GM12892 (cell line): ENCODE results near the gene TMED6.
A peak's percentile ranks its signal among the peaks of the same experiment; 100 is the strongest.

ENCODE experiments used
- POLR2A ChIP-seq: IDR thresholded peaks from 2 replicates; pipeline ENCODE4 v1.6.1; 2011; ENCODE audit warnings: low read depth, low read length, control low read depth
- POLR2AphosphoS5 ChIP-seq: IDR thresholded peaks from 2 replicates; pipeline ENCODE4 v1.6.1; 2011; ENCODE audit warnings: low read depth, low read length, control low read depth
- TAF1 ChIP-seq: IDR thresholded peaks from 2 replicates; pipeline ENCODE4 v1.6.1; 2011; ENCODE audit warnings: low read depth, mild to moderate bottlenecking, control low read depth, low read length, borderline replicate concordance

- TF ChIP-seq POLR2A: peak; percentile 88
- TF ChIP-seq TAF1: no peak
- peak; percentile 83; the same call in 1 of the 2 replicates for TF ChIP-seq POLR2AphosphoS5
Measured at GRCh38 chr16:69330286-69331109, 21.1 kb downstream of the TMED6 start, which contains the start of gene PDF.
